ENCODE data around the gene TMEM184C. TPM values are rescaled to one million over a fixed set of nuclear protein-coding genes. Genes with fewer than 3 reads are reported as not detected.

The TMEM184C gene
- total RNA-seq, 1 experiment from 2014 or later, result 40.0 TPM

- no peak for DNase-seq (ENCODE audit: low read depth)
Measured at GRCh38 chr4:147648656-147649055, 31.5 kb downstream of the TMEM184C start.

GRCh38 chr4:147651563-147651962, 34.4 kb downstream of the TMEM184C start:
- DNase-seq (ENCODE audit: low read depth), result no peak

GRCh38 chr4:147655639-147656038, 38.4 kb downstream of the TMEM184C start:
- no peak for DNase-seq (ENCODE audit: low read depth)

- DNase-seq (ENCODE audit: low read depth), result no peak
Measured at GRCh38 chr4:147658501-147658900, 41.3 kb downstream of the TMEM184C start.

- DNase-seq (ENCODE audit: low read depth), result no peak
Measured at GRCh38 chr4:147674073-147674472, 56.9 kb downstream of the TMEM184C start.

GRCh38 chr4:147674496-147674895, 57.3 kb downstream of the TMEM184C start:
- no peak for DNase-seq (ENCODE audit: low read depth)

- DNase-seq (ENCODE audit: low read depth), result no peak
Measured at GRCh38 chr4:147678106-147678505, 60.9 kb downstream of the TMEM184C start.

- DNase-seq (ENCODE audit: low read depth), result no peak
Measured at GRCh38 chr4:147678796-147679549, 61.8 kb downstream of the TMEM184C start.

GRCh38 chr4:147682755-147683154, 65.6 kb downstream of the TMEM184C start:
- no peak for DNase-seq (ENCODE audit: low read depth)

GRCh38 chr4:147683188-147683591, 66.0 kb downstream of the TMEM184C start:
- no peak for DNase-seq (ENCODE audit: low read depth)

- peak; percentile 89 for DNase-seq (ENCODE audit: low read depth)
Measured at GRCh38 chr4:147683717-147684700, 66.8 kb downstream of the TMEM184C start, which contains the start of gene PRMT9. Gene PRMT9, minus strand, starts transcription at chr4:147684163. Its CDS starts 176 bp downstream, at chr4:147683987.

- no peak for DNase-seq (ENCODE audit: low read depth)
Measured at GRCh38 chr4:147689067-147689466, 71.9 kb downstream of the TMEM184C start.

GRCh38 chr4:147691820-147692219, 74.6 kb downstream of the TMEM184C start:
- DNase-seq (ENCODE audit: low read depth), result no peak

- no peak for DNase-seq (ENCODE audit: low read depth)
Measured at GRCh38 chr4:147693218-147693617, 76.0 kb downstream of the TMEM184C start.

- no peak for DNase-seq (ENCODE audit: low read depth)
Measured at GRCh38 chr4:147696866-147697265, 79.7 kb downstream of the TMEM184C start.

GRCh38 chr4:147704846-147705245, 87.6 kb downstream of the TMEM184C start:
- DNase-seq (ENCODE audit: low read depth), result no peak

- peak; percentile 44 for DNase-seq (ENCODE audit: low read depth)
Measured at GRCh38 chr4:147707892-147708672, 90.9 kb downstream of the TMEM184C start.

- DNase-seq (ENCODE audit: low read depth), result peak; percentile 92
Measured at GRCh38 chr4:147709999-147710398, 92.8 kb downstream of the TMEM184C start.

GRCh38 chr4:147714575-147715401, 97.6 kb downstream of the TMEM184C start:
- peak; percentile 72 for DNase-seq (ENCODE audit: low read depth)

- DNase-seq (ENCODE audit: low read depth), result no peak
Measured at GRCh38 chr4:147717878-147718277, 100.7 kb downstream of the TMEM184C start.
